Astrocyte (in vitro differentiated cells and primary cell): ENCODE measurements around the gene ULBP2. TPM values are rescaled to one million over a fixed set of nuclear protein-coding genes. Genes with fewer than 3 reads are reported as not detected.

Experiments used
- DNase-seq: peaks from one replicate; pipeline ENCODE4 v3.0.0-alpha.2; 2010; ENCODE audit warnings: low read depth
- FAIRE-seq: peaks from 2 replicates; lab custom pipeline; 2011; peaks lifted over from hg19 to GRCh38; lab: Jason Lieb, UNC
- H2AFZ ChIP-seq: 2 replicates; pipeline ENCODE4 v1.6.0; 2012; ENCODE audit warnings: low read depth, low read length, inconsistent platforms
- H3K27ac ChIP-seq: 2 replicates; pipeline ENCODE4 v1.5.1; 2011; ENCODE audit warnings: low read depth, low read length, inconsistent platforms
- H3K27me3 ChIP-seq: 2 replicates; pipeline ENCODE4 v1.6.0; 2011; ENCODE audit warnings: low read length, inconsistent platforms; ENCODE audit not compliant: insufficient read depth
- H3K36me3 ChIP-seq: 2 replicates; pipeline ENCODE4 v1.5.1; 2011; ENCODE audit warnings: low read length, inconsistent platforms; ENCODE audit not compliant: insufficient read depth
- H3K4me1 ChIP-seq: 2 replicates; pipeline ENCODE4 v1.5.1; 2011; ENCODE audit warnings: low read length, inconsistent platforms; ENCODE audit not compliant: insufficient read depth
- H3K4me2 ChIP-seq: 2 replicates; pipeline ENCODE4 v1.6.0; 2012; ENCODE audit warnings: low read length, inconsistent platforms
- H3K4me3 ChIP-seq: 2 replicates; pipeline ENCODE4 v1.5.1; 2011; ENCODE audit warnings: low read depth, mild to moderate bottlenecking, low read length, inconsistent platforms; ENCODE audit not compliant: insufficient read depth
- H3K79me2 ChIP-seq: 2 replicates; pipeline ENCODE4 v1.6.0; 2012; ENCODE audit warnings: mild to moderate bottlenecking, low read length, inconsistent platforms; ENCODE audit not compliant: insufficient read depth
- H3K9ac ChIP-seq: 2 replicates; pipeline ENCODE4 v1.6.0; 2012; ENCODE audit warnings: mild to moderate bottlenecking, low read length, inconsistent platforms
- H3K9me3 ChIP-seq: 2 replicates; pipeline ENCODE4 v1.5.1; 2012; ENCODE audit warnings: low read depth, mild to moderate bottlenecking, low read length, inconsistent platforms; ENCODE audit not compliant: insufficient read depth
- H4K20me1 ChIP-seq: 2 replicates; pipeline ENCODE4 v1.6.0; 2012; ENCODE audit warnings: low read length, inconsistent platforms; ENCODE audit not compliant: insufficient read depth
- H3K27ac Mint-ChIP-seq: one replicate; pipeline ENCODE4 v1.8.0; 2021; ENCODE audit warnings: mild to moderate bottlenecking, mixed read lengths; ENCODE audit not compliant: unreplicated experiment
- H3K27me3 Mint-ChIP-seq: one replicate; pipeline ENCODE4 v1.8.0; 2021; ENCODE audit warnings: low read depth, mixed read lengths; ENCODE audit not compliant: unreplicated experiment
- H3K36me3 Mint-ChIP-seq: one replicate; pipeline ENCODE4 v1.8.0; 2021; ENCODE audit warnings: low read depth, mixed read lengths; ENCODE audit not compliant: unreplicated experiment
- H3K4me1 Mint-ChIP-seq: one replicate; pipeline ENCODE4 v1.8.0; 2021; ENCODE audit warnings: low read depth, mixed read lengths; ENCODE audit not compliant: unreplicated experiment
- H3K4me3 Mint-ChIP-seq: one replicate; pipeline ENCODE4 v1.8.0; 2021; ENCODE audit warnings: mild to moderate bottlenecking, moderate library complexity, mixed read lengths; ENCODE audit not compliant: unreplicated experiment
- H3K9me3 Mint-ChIP-seq: one replicate; pipeline ENCODE4 v1.8.0; 2021; ENCODE audit warnings: mild to moderate bottlenecking, mixed read lengths; ENCODE audit not compliant: unreplicated experiment
- EZH2 ChIP-seq: IDR thresholded peaks from 2 replicates; pipeline ENCODE4 v1.6.1; 2012; ENCODE audit warnings: mild to moderate bottlenecking, low read length, inconsistent platforms; ENCODE audit not compliant: insufficient read depth
- total RNA-seq: library from RNA; stranded (reverse); gene quantifications from 2 replicates; pipeline ENCODE4 v1.2.1, GENCODE V29; 2021
- TF ChIP-seq, protein P1 (sequence below): IDR thresholded peaks from 2 replicates; pipeline ENCODE4 v1.5.1; 2011; ENCODE audit warnings: low read depth, mild to moderate bottlenecking, inconsistent platforms, low read length, moderate library complexity; ENCODE audit not compliant: insufficient read depth

Gene ULBP2
- total RNA-seq, 1 donor from 2014 or later, result 7.3 TPM

DNA sequence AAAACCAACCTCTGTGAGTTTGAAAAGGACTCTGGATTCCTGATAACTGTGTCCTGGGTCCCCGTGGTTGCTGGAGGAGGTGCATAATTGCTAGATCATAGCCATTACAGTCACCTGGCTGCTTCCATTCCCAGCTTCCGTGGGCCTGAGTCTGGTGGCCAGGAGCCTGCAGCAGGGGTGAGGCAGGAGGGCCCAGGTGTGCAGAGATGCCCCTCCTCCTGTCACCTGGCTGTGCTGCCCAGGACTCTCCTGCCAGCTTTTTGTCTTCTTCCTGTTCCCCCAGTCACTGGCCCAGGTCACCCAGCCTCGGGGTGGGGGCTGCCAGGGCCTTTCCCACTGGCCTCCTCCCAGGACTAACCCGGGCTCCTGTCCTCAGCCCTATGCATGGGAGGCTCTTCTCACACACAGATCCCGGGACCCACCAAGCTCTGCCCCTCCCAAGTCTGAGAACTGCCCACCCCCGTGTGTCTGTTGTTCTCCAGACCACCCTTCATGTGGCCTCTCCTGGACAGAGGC is 53.5 kb downstream of the ULBP2 start:
- Histone ChIP-seq H2AFZ (no peak overlapping the region), H3K9ac (no peak overlapping the region), H4K20me1 (no peaks in the 10 kb centered on the region), H3K36me3 (no peaks in the 10 kb centered on the region), H3K27me3 (peaks cover 57% of the 10 kb centered on the region), H3K4me2 (no peak overlapping the region), H3K4me1 (peaks cover 5% of the 10 kb centered on the region), H3K9me3 (no peaks in the 10 kb centered on the region), H3K27ac (no peak overlapping the region), H3K79me2 (no peaks in the 10 kb centered on the region), H3K4me3 (no peak overlapping the region)
- DNase-seq (no peak), FAIRE-seq (no peak)
- Mint-ChIP-seq H3K9me3 (peaks cover 13% of the 10 kb centered on the region), H3K27me3 (peaks cover 86% of the 10 kb centered on the region), H3K36me3 (peaks cover 2% of the 10 kb centered on the region), H3K4me3 (no peak overlapping the region), H3K27ac (no peak overlapping the region), H3K4me1 (peaks cover 17% of the 10 kb centered on the region)
- no peak for TF ChIP-seq EZH2
- TF ChIP-seq, protein P1, sequence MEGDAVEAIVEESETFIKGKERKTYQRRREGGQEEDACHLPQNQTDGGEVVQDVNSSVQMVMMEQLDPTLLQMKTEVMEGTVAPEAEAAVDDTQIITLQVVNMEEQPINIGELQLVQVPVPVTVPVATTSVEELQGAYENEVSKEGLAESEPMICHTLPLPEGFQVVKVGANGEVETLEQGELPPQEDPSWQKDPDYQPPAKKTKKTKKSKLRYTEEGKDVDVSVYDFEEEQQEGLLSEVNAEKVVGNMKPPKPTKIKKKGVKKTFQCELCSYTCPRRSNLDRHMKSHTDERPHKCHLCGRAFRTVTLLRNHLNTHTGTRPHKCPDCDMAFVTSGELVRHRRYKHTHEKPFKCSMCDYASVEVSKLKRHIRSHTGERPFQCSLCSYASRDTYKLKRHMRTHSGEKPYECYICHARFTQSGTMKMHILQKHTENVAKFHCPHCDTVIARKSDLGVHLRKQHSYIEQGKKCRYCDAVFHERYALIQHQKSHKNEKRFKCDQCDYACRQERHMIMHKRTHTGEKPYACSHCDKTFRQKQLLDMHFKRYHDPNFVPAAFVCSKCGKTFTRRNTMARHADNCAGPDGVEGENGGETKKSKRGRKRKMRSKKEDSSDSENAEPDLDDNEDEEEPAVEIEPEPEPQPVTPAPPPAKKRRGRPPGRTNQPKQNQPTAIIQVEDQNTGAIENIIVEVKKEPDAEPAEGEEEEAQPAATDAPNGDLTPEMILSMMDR, result no peak

DNA sequence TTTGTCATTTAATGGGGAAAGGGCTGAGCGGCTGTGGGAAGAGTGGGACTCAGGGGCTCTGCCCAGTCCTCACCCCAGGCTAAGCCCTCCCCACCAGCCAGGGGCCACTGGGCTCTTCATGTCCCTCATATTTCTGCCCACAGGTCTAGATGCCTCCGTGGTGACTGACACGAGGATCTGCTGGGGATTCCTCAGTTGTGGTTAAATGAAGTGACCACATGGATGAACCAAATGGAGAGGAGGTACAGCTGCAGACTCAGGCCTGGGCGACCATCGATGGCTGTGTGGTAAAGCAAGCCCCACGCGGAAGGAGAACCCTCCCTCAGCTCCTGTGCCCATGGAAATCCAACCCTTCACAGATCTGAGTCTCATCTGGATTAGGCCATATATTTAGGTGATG is 54.2 kb downstream of the ULBP2 start:
- H2AFZ ChIP-seq, result no peak overlapping the region
- DNase-seq (no peak), FAIRE-seq (no peak)
- no peaks in the 10 kb centered on the region for H4K20me1 ChIP-seq
- TF ChIP-seq, protein P1, result no peak
- TF ChIP-seq EZH2, result no peak
- peaks cover 2% of the 10 kb centered on the region for H3K36me3 Mint-ChIP-seq
- H3K4me3 Mint-ChIP-seq, result no peak overlapping the region
- H3K27me3 ChIP-seq, result peaks cover 52% of the 10 kb centered on the region
- H3K27ac ChIP-seq, result no peak overlapping the region
- no peaks in the 10 kb centered on the region for H3K9me3 ChIP-seq
- H3K9ac ChIP-seq, result no peak overlapping the region
- H3K4me1 Mint-ChIP-seq, result peaks cover 18% of the 10 kb centered on the region
- peaks cover 88% of the 10 kb centered on the region for H3K27me3 Mint-ChIP-seq
- no peaks in the 10 kb centered on the region for H3K4me1 ChIP-seq
- H3K79me2 ChIP-seq, result no peaks in the 10 kb centered on the region
- H3K36me3 ChIP-seq, result no peaks in the 10 kb centered on the region
- H3K4me2 ChIP-seq, result no peak overlapping the region
- H3K4me3 ChIP-seq, result no peak overlapping the region
- peaks cover 10% of the 10 kb centered on the region for H3K9me3 Mint-ChIP-seq
- H3K27ac Mint-ChIP-seq, result peak overlapping the region; percentile 7

Other genes starting within 250 kb of the ULBP2 start
- gene LATS1, start 223.9 kb upstream of the ULBP2 start, total RNA-seq, result 25.6 and 27.9 TPM in 2 replicates
- 38.2 and 39.7 TPM in 2 replicates for gene NUP43, start 195.5 kb upstream of the ULBP2 start, total RNA-seq
- 127 TPM in 2 replicates for gene PCMT1, start 192.3 kb upstream of the ULBP2 start, total RNA-seq
- 24.2 and 26.2 TPM in 2 replicates for gene LRP11, start 77.7 kb upstream of the ULBP2 start, total RNA-seq
- gene RAET1E, start 43.9 kb upstream of the ULBP2 start, total RNA-seq, result not detected in 2 replicates
- not detected in 2 replicates for gene RAET1G, start 18.9 kb upstream of the ULBP2 start, total RNA-seq
- gene ULBP1, start 21.9 kb downstream of the ULBP2 start, total RNA-seq, result 7.4 and 8.8 TPM in 2 replicates
- not detected in 2 replicates for gene RAET1L, start 83.5 kb downstream of the ULBP2 start, total RNA-seq
- gene ULBP3, start 127.1 kb downstream of the ULBP2 start, total RNA-seq, result 14.7 and 17.4 TPM in 2 replicates
- 3.9 and 6.6 TPM in 2 replicates for gene PPP1R14C, start 201.0 kb downstream of the ULBP2 start, total RNA-seq